ENCODE results near the gene CTSZ. TPM values are rescaled to one million over a fixed set of nuclear protein-coding genes. Genes with fewer than 3 reads are reported as not detected.
"Not testable (repeated sequence)": the region's sequence is repeated elsewhere in the genome, so short reads cannot be mapped to it uniquely, and the experiment has no call there.

The CTSZ gene
- total and polyA plus RNA-seq, 5 donors: 136 to 166 (median 147) TPM

- H3K9me3 ChIP-seq (ENCODE audit: control insufficient read depth, low read length): no peaks in the 10 kb centered on the region
- ATAC-seq: no peak
- H3K4me3 ChIP-seq (ENCODE audit: low read length): no peak overlapping the region
- H3K27ac ChIP-seq (ENCODE audit: low read length): peak overlapping the region; percentile 38
- WGBS: 68% methylated on average over 13 of the region's 13 CpGs
- DNase-seq: no peak
- intact Hi-C loops (cut with DNase I): loop anchor here in 1 of 4 donors (10.0 kb wide), 1 partner anchor 119 kb away; no protein-coding TSS in a partner anchor
- peaks cover 10% of the 10 kb centered on the region for H3K4me1 ChIP-seq (ENCODE audit: control insufficient read depth, insufficient read depth, low read length)
- H3K27me3 ChIP-seq (ENCODE audit: control insufficient read depth, insufficient read depth): no peaks in the 10 kb centered on the region
Observed at GRCh38 chr20:59013959-59014608, 7.0 kb upstream of the CTSZ start.

- Histone ChIP-seq H3K9me3 (ENCODE audit: control insufficient read depth, low read length) (no peaks in the 10 kb centered on the region), H3K27me3 (ENCODE audit: control insufficient read depth, insufficient read depth) (no peaks in the 10 kb centered on the region), H3K4me1 (ENCODE audit: control insufficient read depth, insufficient read depth, low read length) (peaks cover 10% of the 10 kb centered on the region), H3K4me3 (ENCODE audit: low read length) (no peak overlapping the region), H3K27ac (ENCODE audit: low read length) (no peak overlapping the region)
- no peak for ATAC-seq
- intact Hi-C loops (cut with DNase I): loop anchor here in 1 of 4 donors (10.0 kb wide), 1 partner anchor 118 kb away; no protein-coding TSS in a partner anchor
- no peak for DNase-seq
- WGBS: 90% methylated on average over 17 of the region's 17 CpGs
Observed at GRCh38 chr20:59013031-59013951, 6.2 kb upstream of the CTSZ start.

- not testable (repeated sequence) for H3K4me3 ChIP-seq (ENCODE audit: low read length); H3K4me1 ChIP-seq (ENCODE audit: control insufficient read depth, insufficient read depth, low read length); DNase-seq; H3K27ac ChIP-seq (ENCODE audit: low read length); H3K9me3 ChIP-seq (ENCODE audit: control insufficient read depth, low read length); H3K27me3 ChIP-seq (ENCODE audit: control insufficient read depth, insufficient read depth); ATAC-seq
- intact Hi-C loops (cut with DNase I): loop anchor here in 1 of 4 donors (10.0 kb wide), 1 partner anchor 117 kb away; no protein-coding TSS in a partner anchor
- 89% methylated on average over 3 of the region's 3 CpGs for WGBS
Observed at GRCh38 chr20:59011874-59012157, 4.8 kb upstream of the CTSZ start.

- WGBS: 47% methylated on average over 17 of the region's 17 CpGs
- intact Hi-C loops (cut with DNase I): loop anchor here in 1 of 4 donors (10.0 kb wide), 1 partner anchor 116 kb away; no protein-coding TSS in a partner anchor
- H3K4me3 ChIP-seq (ENCODE audit: low read length): no peak overlapping the region
- no peaks in the 10 kb centered on the region for H3K9me3 ChIP-seq (ENCODE audit: control insufficient read depth, low read length)
- peak in 2 of 3 donors; percentile 51 to 79 for DNase-seq
- peaks cover 10% of the 10 kb centered on the region for H3K4me1 ChIP-seq (ENCODE audit: control insufficient read depth, insufficient read depth, low read length)
- H3K27me3 ChIP-seq (ENCODE audit: control insufficient read depth, insufficient read depth): no peaks in the 10 kb centered on the region
- peak overlapping the region; percentile 33 for H3K27ac ChIP-seq (ENCODE audit: low read length)
- ATAC-seq: peak; percentile 16 to 43
Observed at GRCh38 chr20:59010995-59011873, 4.2 kb upstream of the CTSZ start.

GRCh38 chr20:59010321-59010994 lies 3.4 kb upstream of the CTSZ start:
- Histone ChIP-seq H3K4me1 (ENCODE audit: control insufficient read depth, insufficient read depth, low read length) (peaks cover 12% of the 10 kb centered on the region), H3K27me3 (ENCODE audit: control insufficient read depth, insufficient read depth) (no peaks in the 10 kb centered on the region), H3K4me3 (ENCODE audit: low read length) (no peak overlapping the region), H3K9me3 (ENCODE audit: control insufficient read depth, low read length) (no peaks in the 10 kb centered on the region), H3K27ac (ENCODE audit: low read length) (peak overlapping the region; percentile 1)
- 76% methylated on average over 8 of the region's 8 CpGs for WGBS
- DNase-seq (no peak), ATAC-seq (no peak)
- intact Hi-C loops (cut with DNase I): loop anchor here in 1 of 4 donors (10.0 kb wide), 1 partner anchor 116 kb away; no protein-coding TSS in a partner anchor

GRCh38 chr20:59008715-59009336 lies 1.8 kb upstream of the CTSZ start:
- WGBS: 83% methylated on average over 8 of the region's 8 CpGs
- intact Hi-C loops (cut with DNase I): no loop called here
- peaks cover 12% of the 10 kb centered on the region for H3K4me1 ChIP-seq (ENCODE audit: control insufficient read depth, insufficient read depth, low read length)

GRCh38 chr20:59007665-59008511 lies 834 bp upstream of the CTSZ start:
- DNase-seq (peak; percentile 54 to 79 (median 78)), ATAC-seq (no peak)
- Histone ChIP-seq H3K27me3 (ENCODE audit: control insufficient read depth, insufficient read depth) (no peaks in the 10 kb centered on the region), H3K9me3 (ENCODE audit: control insufficient read depth, low read length) (no peaks in the 10 kb centered on the region), H3K4me1 (ENCODE audit: control insufficient read depth, insufficient read depth, low read length) (peaks cover 12% of the 10 kb centered on the region), H3K4me3 (ENCODE audit: low read length) (peak overlapping the region; percentile 76), H3K27ac (ENCODE audit: low read length) (no peak overlapping the region)
- WGBS: 84% methylated on average over 24 of the region's 24 CpGs
- intact Hi-C loops (cut with DNase I): no loop called here

More at GRCh38 chr20:59008715-59009336, 1.8 kb upstream of the CTSZ start:
- Histone ChIP-seq H3K4me3 (ENCODE audit: low read length) (no peak overlapping the region), H3K9me3 (ENCODE audit: control insufficient read depth, low read length) (no peaks in the 10 kb centered on the region), H3K27me3 (ENCODE audit: control insufficient read depth, insufficient read depth) (no peaks in the 10 kb centered on the region), H3K27ac (ENCODE audit: low read length) (no peak overlapping the region)
- no peak for ATAC-seq
- DNase-seq: no peak

- H3K9me3 ChIP-seq (ENCODE audit: control insufficient read depth, low read length): no peaks in the 10 kb centered on the region
- DNase-seq (peak in 2 of 3 donors; percentile 63 to 73), ATAC-seq (peak; percentile 7 to 38)
- intact Hi-C loops (cut with DNase I): no loop called here
- H3K27me3 ChIP-seq (ENCODE audit: control insufficient read depth, insufficient read depth): no peaks in the 10 kb centered on the region
- peak overlapping the region; percentile 76 for H3K4me3 ChIP-seq (ENCODE audit: low read length)
- peaks cover 11% of the 10 kb centered on the region for H3K4me1 ChIP-seq (ENCODE audit: control insufficient read depth, insufficient read depth, low read length)
- WGBS: 34% methylated on average over 29 of the region's 29 CpGs
- H3K27ac ChIP-seq (ENCODE audit: low read length): peak overlapping the region; percentile 33
Observed at GRCh38 chr20:59006167-59006863, 739 bp downstream of the CTSZ start.

Data from right cardiac atrium (tissue), 5 donors.